Measurements from ENCODE around the gene EPHB1. TPM values are rescaled to one million over a fixed set of nuclear protein-coding genes. Genes with fewer than 3 reads are reported as not detected.

EPHB1 gene
- total RNA-seq, 4 donors from 2014 or later: 0.08 to 1.1 (median 0.72) TPM

DNA sequence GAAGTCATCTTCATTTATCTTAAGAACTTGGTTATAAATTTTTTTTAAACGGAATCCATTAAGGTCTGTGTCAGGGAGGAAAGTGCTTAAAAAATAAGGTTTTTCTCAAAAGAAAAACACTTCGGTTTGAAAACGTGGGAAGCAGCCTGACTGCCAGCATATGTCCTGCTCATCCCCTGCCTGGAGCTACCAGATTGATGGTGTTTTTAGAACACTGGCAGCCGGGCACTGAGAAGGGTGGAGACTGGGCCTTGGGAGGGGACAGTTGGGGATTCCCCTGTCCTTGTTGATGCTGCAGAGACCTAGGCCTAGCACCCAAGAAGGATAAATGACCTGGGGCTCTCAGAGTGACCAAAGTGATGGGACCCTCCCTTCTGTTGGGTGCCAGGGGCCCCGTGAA, 296.9 kb downstream of the EPHB1 start:
- Histone ChIP-seq H3K36me3 (no peaks in the 10 kb centered on the region), H3K4me3 (no peak overlapping the region), H3K4me1 (no peaks in the 10 kb centered on the region), H3K27me3 (no peaks in the 10 kb centered on the region), H3K9me3 (no peaks in the 10 kb centered on the region), H3K27ac (no peak overlapping the region)
- DNase-seq: no peak
- intact Hi-C loops (cut with DNase I): no loop called here
- WGBS, 2 donors: 46 to 62% methylated on average over 5 of the region's 5 CpGs
- no peak for TF ChIP-seq POLR2A (IDR thresholded peaks at IDR 0.05)
- TF ChIP-seq, protein P1, sequence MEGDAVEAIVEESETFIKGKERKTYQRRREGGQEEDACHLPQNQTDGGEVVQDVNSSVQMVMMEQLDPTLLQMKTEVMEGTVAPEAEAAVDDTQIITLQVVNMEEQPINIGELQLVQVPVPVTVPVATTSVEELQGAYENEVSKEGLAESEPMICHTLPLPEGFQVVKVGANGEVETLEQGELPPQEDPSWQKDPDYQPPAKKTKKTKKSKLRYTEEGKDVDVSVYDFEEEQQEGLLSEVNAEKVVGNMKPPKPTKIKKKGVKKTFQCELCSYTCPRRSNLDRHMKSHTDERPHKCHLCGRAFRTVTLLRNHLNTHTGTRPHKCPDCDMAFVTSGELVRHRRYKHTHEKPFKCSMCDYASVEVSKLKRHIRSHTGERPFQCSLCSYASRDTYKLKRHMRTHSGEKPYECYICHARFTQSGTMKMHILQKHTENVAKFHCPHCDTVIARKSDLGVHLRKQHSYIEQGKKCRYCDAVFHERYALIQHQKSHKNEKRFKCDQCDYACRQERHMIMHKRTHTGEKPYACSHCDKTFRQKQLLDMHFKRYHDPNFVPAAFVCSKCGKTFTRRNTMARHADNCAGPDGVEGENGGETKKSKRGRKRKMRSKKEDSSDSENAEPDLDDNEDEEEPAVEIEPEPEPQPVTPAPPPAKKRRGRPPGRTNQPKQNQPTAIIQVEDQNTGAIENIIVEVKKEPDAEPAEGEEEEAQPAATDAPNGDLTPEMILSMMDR (IDR thresholded peaks at IDR 0.05): no peak

DNA sequence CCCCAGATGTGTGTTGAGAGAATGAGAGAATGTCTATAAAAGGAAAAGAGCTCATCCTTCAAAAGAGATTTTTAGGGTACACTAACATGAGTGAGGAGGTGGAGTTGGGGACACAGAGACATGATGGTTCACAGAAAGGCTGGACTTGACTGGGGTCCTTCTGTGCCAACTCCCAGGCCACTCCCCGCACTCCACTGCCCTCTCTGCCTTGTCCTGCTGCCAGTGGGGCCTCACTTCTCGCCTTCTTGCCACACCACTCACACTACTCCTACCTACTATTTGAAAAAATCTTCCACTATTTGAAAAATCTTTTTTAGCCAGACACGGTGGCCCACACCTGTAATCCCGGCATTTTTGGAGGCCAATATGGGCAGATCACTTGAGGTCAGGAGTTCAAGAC, 298.1 kb downstream of the EPHB1 start:
- Histone ChIP-seq H3K4me3 (no peak overlapping the region), H3K27me3 (no peaks in the 10 kb centered on the region), H3K36me3 (no peaks in the 10 kb centered on the region), H3K9me3 (no peaks in the 10 kb centered on the region), H3K27ac (no peak overlapping the region), H3K4me1 (no peaks in the 10 kb centered on the region)
- WGBS, 2 donors: 71 to 79% methylated on average over 4 of the region's 4 CpGs
- intact Hi-C loops (cut with DNase I): no loop called here
- TF ChIP-seq POLR2A (IDR thresholded peaks at IDR 0.05): no peak
- TF ChIP-seq, protein P1 (IDR thresholded peaks at IDR 0.05): no peak
- DNase-seq: no peak

DNA sequence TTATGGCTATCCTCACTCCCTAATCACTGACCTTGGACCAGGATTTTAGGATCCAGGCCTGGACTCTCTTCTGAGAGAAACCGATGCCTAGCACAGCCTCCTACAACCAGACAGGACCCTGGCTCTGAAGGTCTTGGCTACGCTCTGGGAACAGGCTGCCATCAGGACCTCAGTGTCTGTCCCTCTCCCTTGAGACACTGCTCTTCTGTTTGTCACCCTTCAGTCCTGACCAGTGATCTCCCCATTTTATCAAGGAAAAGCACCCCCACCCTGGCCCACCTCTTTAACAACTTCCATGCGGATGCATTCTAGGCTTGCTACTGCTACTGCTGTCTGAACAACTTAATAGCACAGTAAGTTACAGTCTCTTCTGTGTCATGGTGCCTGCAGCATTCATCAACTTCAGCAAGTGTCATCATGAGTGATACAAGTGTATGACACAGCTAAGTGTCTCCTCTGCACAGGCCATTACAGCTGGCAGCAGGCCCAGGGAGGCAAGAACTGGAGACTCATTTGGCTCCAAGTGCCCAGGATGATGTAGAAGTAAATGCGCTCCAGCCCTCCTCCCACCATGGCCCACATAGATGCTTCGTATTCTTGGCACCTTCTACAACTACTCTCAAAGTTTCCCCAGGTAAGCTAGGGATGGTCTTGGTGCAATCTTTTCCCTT, 302.4 kb downstream of the EPHB1 start:
- no peak for DNase-seq
- Histone ChIP-seq H3K4me3 (no peak overlapping the region), H3K27me3 (no peaks in the 10 kb centered on the region), H3K27ac (no peak overlapping the region), H3K9me3 (no peaks in the 10 kb centered on the region), H3K36me3 (no peaks in the 10 kb centered on the region), H3K4me1 (no peaks in the 10 kb centered on the region)
- WGBS, 2 donors: 80 to 94% methylated on average over 3 to 5 of the region's 5 CpGs
- no peak for TF ChIP-seq POLR2A (IDR thresholded peaks at IDR 0.05)
- TF ChIP-seq, protein P1 (IDR thresholded peaks at IDR 0.05): no peak
- intact Hi-C loops (cut with DNase I): no loop called here

DNA sequence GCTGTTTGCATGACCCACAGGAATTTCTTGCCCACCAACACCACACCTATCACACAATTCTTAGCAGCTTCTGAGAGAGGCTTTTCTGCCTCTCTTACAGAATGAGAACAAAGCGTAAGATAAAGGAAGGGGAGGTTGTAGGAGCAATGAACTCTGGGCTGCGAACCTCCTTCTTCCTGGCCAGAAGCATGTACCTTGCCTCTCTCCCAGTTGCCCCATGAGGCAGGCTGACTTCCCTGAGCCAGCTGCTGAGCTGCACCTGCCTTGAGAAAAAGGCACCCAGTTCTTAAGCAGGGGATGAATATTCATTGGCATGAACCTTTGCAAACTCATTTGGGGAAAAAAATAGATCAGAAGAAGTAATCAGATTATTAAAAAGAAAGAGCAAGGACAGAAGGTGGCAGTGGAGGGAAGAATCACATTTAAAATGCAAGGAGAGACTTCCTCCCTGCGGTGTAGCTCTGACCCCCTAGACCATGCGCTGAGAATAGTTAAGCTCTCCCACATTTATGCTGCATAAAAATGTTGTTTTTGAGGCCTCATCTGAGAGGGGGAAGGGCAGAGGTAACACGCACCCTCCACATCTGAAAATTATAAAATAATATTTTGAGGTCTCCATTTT, 304.8 kb downstream of the EPHB1 start:
- TF ChIP-seq, protein P1 (IDR thresholded peaks at IDR 0.05): no peak
- no peak for TF ChIP-seq POLR2A (IDR thresholded peaks at IDR 0.05)
- intact Hi-C loops (cut with DNase I): no loop called here
- WGBS, 2 donors: 67 to 71% methylated on average over 5 of the region's 5 CpGs

DNA sequence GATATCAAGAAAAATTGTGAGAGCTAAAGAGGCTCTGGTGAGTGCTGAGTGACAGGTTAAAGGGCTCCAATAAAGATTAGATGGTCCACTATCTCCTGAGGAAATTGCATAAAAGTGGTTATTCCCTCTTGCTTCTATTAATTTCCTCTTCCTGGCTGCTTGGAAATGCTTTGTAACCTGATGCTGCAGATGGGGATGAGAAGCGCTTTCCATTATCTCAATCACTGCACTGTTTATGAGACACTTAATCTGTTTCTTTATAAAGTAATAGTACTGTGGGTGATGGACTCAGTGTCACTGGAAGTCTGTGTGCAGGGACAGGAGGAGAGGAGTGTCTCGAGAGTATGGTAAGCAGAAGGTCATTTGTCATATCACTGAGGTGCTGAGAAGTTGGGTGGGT, 305.3 kb downstream of the EPHB1 start:
- H3K27ac ChIP-seq: no peak overlapping the region
- TF ChIP-seq POLR2A (IDR thresholded peaks at IDR 0.05): no peak
- TF ChIP-seq, protein P1 (IDR thresholded peaks at IDR 0.05): no peak
- intact Hi-C loops (cut with DNase I): no loop called here
- no peaks in the 10 kb centered on the region for H3K4me1 ChIP-seq
- H3K9me3 ChIP-seq: no peaks in the 10 kb centered on the region
- no peak overlapping the region for H3K4me3 ChIP-seq
- H3K27me3 ChIP-seq: no peaks in the 10 kb centered on the region
- 58 to 63% methylated on average over 2 of the region's 2 CpGs for WGBS, 2 donors
- DNase-seq: no peak
- no peaks in the 10 kb centered on the region for H3K36me3 ChIP-seq

More for the DNA sequence above, 304.8 kb downstream of the EPHB1 start:
- Histone ChIP-seq H3K4me3 (no peak overlapping the region), H3K9me3 (no peaks in the 10 kb centered on the region), H3K27ac (no peak overlapping the region), H3K27me3 (no peaks in the 10 kb centered on the region), H3K36me3 (no peaks in the 10 kb centered on the region), H3K4me1 (no peaks in the 10 kb centered on the region)
- DNase-seq: no peak

Measured in esophagus squamous epithelium (tissue), 5 donors.